HepG2 (cell line): Measurements from ENCODE around the gene CCT8. TPM values are rescaled to one million over a fixed set of nuclear protein-coding genes. Genes with fewer than 3 reads are reported as not detected.

Source experiments
- ATF2 ChIP-seq: sonication (generic); formaldehyde crosslinking; IDR thresholded peaks from 2 replicates; pipeline ENCODE4 v1.4.0; 2020; ENCODE audit warnings: missing genetic modification reagents
- ATF6 ChIP-seq: sonication (generic); formaldehyde crosslinking; conservative IDR thresholded peaks from 2 replicates; pipeline ENCODE4 v1.4.0; 2020; ENCODE audit warnings: missing genetic modification reagents
- FOSL1 ChIP-seq: sonication (generic); formaldehyde crosslinking; IDR thresholded peaks from 2 replicates; pipeline ENCODE4 v1.9.0; 2021; ENCODE audit warnings: missing genetic modification reagents, borderline replicate concordance
- IRF1 ChIP-seq: sonication (generic); formaldehyde crosslinking; IDR thresholded peaks from 2 replicates; pipeline ENCODE4 v1.4.0; 2020; ENCODE audit warnings: low read depth, mild to moderate bottlenecking, missing genetic modification reagents
- IRX3 ChIP-seq: sonication (generic); formaldehyde crosslinking; IDR thresholded peaks from 2 replicates; pipeline ENCODE4 v1.8.1; 2023; ENCODE audit warnings: mild to moderate bottlenecking, low read depth, missing genetic modification reagents, borderline replicate concordance
- RARA ChIP-seq: IDR thresholded peaks from 2 replicates; pipeline ENCODE4 v1.6.1; 2016; ENCODE audit warnings: missing genetic modification reagents, missing compliant biosample characterization
- ZBTB20 ChIP-seq: sonication (generic); formaldehyde crosslinking; IDR thresholded peaks from 2 replicates; pipeline ENCODE4 v1.8.1; 2023; ENCODE audit warnings: missing genetic modification reagents, low read depth, mild to moderate bottlenecking, borderline replicate concordance
- ZNF275 ChIP-seq: sonication (generic); formaldehyde crosslinking; IDR thresholded peaks from 2 replicates; pipeline ENCODE4 v1.8.0; 2022; ENCODE audit warnings: missing genetic modification reagents, mild to moderate bottlenecking, inconsistent platforms, borderline replicate concordance
- ZNF407 ChIP-seq: sonication (generic); formaldehyde crosslinking; IDR thresholded peaks from one replicate; pipeline ENCODE4 v1.5.1; 2020; ENCODE audit warnings: mild to moderate bottlenecking, missing genetic modification reagents; ENCODE audit errors: not compliant biosample characterization
- ZNF704 ChIP-seq: sonication (generic); formaldehyde crosslinking; IDR thresholded peaks from 2 replicates; pipeline ENCODE4 v1.8.1; 2023; ENCODE audit warnings: mild to moderate bottlenecking, inconsistent platforms, moderate library complexity, missing genetic modification reagents, borderline replicate concordance
- ZSCAN22 ChIP-seq: sonication (generic); formaldehyde crosslinking; IDR thresholded peaks from 2 replicates; pipeline ENCODE4 v1.4.0; 2020; ENCODE audit warnings: mild to moderate bottlenecking, missing genetic modification reagents
- polyA plus RNA-seq, 8 experiments: library from polyadenylated mRNA; depleted of rRNA in 3 of 8; stranded (reverse) in 7 of 8; unstranded in 1 of 8; fragments of >200 nt; fragmentation: Illumina TruSeq in 4 of 8; extraction: Trizol in 4 of 8; gene quantifications; 2 replicates each; pipeline versions ENCODE4 v1.2.1 to v1.2.3, GENCODE V29; 2011 to 2016; ENCODE audit warnings: low read depth in 4 of 8, missing spikeins in 1 of 8, mixed read lengths in 1 of 8; ENCODE audit not compliant: insufficient read depth in 1 of 8
- total RNA-seq, 5 experiments: library from RNA; depleted of rRNA; stranded (reverse); fragments of >200 nt; fragmentation: Illumina TruSeq; extraction: Trizol; gene quantifications; 2 replicates each; pipeline ENCODE4 v1.2.3, GENCODE V29; 2016; ENCODE audit warnings: low read depth in 1 of 5

Gene CCT8
- total and polyA plus RNA-seq, 2 of the 13 experiments (the other 11 are each of a cell fraction or from before 2014, with no cell fraction given) = 127 to 325 TPM

- TF ChIP-seq ZNF407 (CRISPR knock-in tag) (no peak), ZNF275 (CRISPR knock-in tag) (no peak; the same call in 1 of the 2 replicates), ZSCAN22 (CRISPR knock-in tag) (no peak), IRX3 (CRISPR knock-in tag) (no peak), RARA (CRISPR knock-in tag) (peak; percentile 30; the same call in 1 of the 2 replicates), FOSL1 (CRISPR knock-in tag) (no peak), ATF6 (0 out of 2 replicates have a peak, but pooled peaks have one; percentile 64), ATF2 (CRISPR knock-in tag) (no peak), ZBTB20 (peak; percentile 74; the same call in 1 of the 2 replicates), ZNF704 (CRISPR knock-in tag) (no peak), IRF1 (CRISPR knock-in tag) (no peak)
Measured at GRCh38 chr21:29024474-29025327, 48.7 kb downstream of the CCT8 start, which contains the start of gene USP16 (continued).
